NB4 (cell line): ENCODE data around the gene ZNF93.
"Not testable (repeated sequence)": the region's sequence is repeated elsewhere in the genome, so short reads cannot be mapped to it uniquely, and the experiment has no call there.

ENCODE experiments used
- DNase-seq: peaks from one replicate; pipeline ENCODE4 v3.0.0; 2010; ENCODE audit warnings: low read depth
- H3K4me3 ChIP-seq: one replicate; pipeline ENCODE4 v1.5.1; 2011; ENCODE audit warnings: mild to moderate bottlenecking, low read depth, low read length, moderate library complexity
- MYC ChIP-seq: IDR thresholded peaks from 2 replicates; pipeline ENCODE4 v1.6.1; 2011; ENCODE audit warnings: low read depth, low read length
- POLR2A ChIP-seq: IDR thresholded peaks from 2 replicates; pipeline ENCODE4 v1.6.1; 2011; ENCODE audit warnings: mild to moderate bottlenecking; ENCODE audit not compliant: insufficient read length; ENCODE audit errors: extremely low read depth
- TF ChIP-seq, protein P1 (sequence below): IDR thresholded peaks from 2 replicates; pipeline ENCODE4 v1.6.1; 2011; ENCODE audit warnings: low read depth, low read length
- TF ChIP-seq, protein P2 (sequence below): IDR thresholded peaks from one replicate; pipeline ENCODE4 v1.5.1; 2012; ENCODE audit warnings: low read depth, low read length

The ZNF93 gene

DNA sequence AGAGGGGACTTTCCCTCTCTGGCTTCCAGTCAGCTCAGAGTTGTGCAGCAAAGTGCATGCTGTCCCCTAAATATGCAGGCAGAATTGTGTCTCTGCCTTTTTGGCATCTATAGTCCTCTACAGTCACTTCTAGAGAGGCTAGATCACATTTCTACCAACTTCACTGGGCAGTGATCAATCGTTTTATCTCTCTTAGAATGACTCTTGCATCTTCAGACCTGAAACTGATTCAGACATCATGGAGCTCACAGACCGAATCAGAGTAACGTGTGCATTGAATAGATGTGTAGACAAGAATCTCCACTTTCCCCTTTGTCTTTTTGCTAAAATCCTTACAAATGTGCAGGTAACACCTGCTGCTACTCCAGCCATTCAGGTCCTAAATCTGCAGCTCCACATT lies 28.8 kb upstream of the ZNF93 start:
- TF ChIP-seq, protein P1, sequence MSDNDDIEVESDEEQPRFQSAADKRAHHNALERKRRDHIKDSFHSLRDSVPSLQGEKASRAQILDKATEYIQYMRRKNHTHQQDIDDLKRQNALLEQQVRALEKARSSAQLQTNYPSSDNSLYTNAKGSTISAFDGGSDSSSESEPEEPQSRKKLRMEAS = no peak
- TF ChIP-seq POLR2A (no peak), MYC (no peak)
- TF ChIP-seq, protein P2, sequence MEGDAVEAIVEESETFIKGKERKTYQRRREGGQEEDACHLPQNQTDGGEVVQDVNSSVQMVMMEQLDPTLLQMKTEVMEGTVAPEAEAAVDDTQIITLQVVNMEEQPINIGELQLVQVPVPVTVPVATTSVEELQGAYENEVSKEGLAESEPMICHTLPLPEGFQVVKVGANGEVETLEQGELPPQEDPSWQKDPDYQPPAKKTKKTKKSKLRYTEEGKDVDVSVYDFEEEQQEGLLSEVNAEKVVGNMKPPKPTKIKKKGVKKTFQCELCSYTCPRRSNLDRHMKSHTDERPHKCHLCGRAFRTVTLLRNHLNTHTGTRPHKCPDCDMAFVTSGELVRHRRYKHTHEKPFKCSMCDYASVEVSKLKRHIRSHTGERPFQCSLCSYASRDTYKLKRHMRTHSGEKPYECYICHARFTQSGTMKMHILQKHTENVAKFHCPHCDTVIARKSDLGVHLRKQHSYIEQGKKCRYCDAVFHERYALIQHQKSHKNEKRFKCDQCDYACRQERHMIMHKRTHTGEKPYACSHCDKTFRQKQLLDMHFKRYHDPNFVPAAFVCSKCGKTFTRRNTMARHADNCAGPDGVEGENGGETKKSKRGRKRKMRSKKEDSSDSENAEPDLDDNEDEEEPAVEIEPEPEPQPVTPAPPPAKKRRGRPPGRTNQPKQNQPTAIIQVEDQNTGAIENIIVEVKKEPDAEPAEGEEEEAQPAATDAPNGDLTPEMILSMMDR = no peak
- no peak overlapping the region for H3K4me3 ChIP-seq
- no peak for DNase-seq

DNA sequence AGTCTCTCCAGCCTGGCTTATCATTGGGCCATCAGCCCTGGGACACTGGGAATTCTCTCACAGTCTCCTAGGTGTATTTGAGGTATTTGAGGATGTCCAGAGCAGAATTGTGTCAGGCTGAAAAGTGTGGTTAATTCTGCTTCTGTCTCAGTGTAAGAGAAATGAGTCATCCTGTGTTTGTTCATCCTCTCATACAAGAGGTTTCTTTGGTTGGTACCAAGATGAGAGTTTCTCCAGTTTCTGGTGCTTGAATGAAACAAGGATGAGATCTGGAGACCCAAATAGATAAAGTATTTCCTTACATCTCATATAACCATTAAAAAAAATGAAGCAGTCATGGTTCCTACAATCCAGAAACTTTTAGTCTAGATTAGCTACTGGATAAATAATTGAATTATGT lies 27.4 kb upstream of the ZNF93 start:
- TF ChIP-seq, protein P2 = no peak
- TF ChIP-seq, protein P1 = no peak
- TF ChIP-seq MYC (no peak), POLR2A (no peak)
- peak; percentile 11 for DNase-seq
- no peak overlapping the region for H3K4me3 ChIP-seq

DNA sequence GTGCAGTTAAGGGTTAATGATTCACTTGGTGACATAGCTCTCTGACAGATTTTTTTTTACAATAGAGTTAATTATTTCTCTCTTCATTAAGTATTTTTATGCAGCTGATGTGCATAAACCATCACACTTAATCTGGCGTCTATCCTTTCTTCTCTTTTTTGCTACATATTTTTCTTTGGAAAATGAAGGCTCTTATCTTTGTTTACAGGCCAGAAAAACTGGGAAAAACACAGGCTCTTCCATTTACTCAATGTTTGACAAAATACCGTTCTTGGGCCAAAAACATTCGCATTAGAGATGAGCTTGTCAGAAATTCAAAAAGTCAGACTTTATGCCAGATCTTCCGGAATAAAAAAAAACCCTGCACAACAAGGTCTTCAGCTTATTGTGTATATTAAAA lies 23.0 kb upstream of the ZNF93 start:
- TF ChIP-seq, protein P2 = no peak
- no peak for TF ChIP-seq MYC
- no peak for TF ChIP-seq POLR2A
- TF ChIP-seq, protein P1 = no peak

DNA sequence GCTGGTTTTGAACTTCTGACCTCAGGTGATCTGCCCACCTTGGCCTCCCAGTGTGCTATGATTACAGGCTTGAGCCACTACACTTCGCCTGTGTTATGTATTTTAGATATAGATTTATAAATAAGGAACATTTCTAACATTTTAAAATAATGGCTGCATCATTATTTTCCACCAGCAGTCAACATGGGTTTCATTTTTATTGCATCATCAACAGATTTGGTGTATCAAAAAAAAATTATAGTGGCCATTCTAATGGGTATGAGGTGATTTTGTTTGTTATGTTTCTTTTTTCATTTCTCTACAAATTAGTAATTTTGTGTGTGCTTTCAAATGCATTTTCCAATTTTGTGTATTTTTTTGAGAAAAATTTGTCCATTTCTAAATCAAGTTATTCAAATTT lies 16.2 kb upstream of the ZNF93 start:
- DNase-seq = no peak
- TF ChIP-seq, protein P1 = no peak
- TF ChIP-seq, protein P2 = no peak
- TF ChIP-seq MYC (no peak), POLR2A (no peak)

More for the DNA sequence above, 23.0 kb upstream of the ZNF93 start:
- no peak overlapping the region for H3K4me3 ChIP-seq
- DNase-seq = no peak

DNA sequence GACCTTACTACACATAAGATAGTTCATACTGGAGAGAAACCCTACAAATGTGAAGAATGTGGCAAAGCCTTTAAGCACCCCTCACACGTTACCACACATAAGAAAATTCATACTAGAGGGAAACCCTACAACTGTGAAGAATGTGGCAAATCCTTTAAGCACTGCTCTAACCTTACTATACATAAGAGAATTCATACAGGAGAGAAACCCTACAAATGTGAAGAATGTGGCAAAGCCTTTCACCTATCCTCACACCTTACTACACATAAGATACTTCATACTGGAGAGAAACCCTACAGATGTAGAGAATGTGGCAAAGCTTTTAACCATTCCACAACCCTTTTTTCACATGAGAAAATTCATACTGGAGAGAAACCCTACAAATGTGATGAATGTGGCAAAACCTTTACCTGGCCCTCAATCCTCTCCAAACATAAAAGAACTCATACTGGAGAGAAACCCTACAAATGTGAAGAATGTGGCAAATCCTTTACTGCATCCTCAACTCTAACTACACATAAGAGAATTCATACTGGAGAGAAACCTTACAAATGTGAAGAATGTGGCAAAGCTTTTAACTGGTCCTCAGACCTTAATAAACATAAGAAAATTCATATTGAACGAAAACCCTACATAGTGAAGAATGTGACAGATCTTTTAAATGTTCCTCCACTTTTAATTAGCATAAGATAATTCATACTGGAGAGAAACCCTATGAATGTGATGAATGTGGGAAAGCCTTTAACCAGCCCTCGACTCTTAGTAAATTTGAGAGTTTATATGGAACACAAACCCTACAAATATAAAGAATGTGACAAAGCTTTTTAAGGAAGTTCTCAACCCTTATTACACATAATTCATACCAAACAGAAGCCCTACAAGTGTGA lies 8.4 kb upstream of the ZNF93 start:
- not testable (repeated sequence) for H3K4me3 ChIP-seq, DNase-seq

More for the DNA sequence above, 16.2 kb upstream of the ZNF93 start:
- no peak overlapping the region for H3K4me3 ChIP-seq

DNA sequence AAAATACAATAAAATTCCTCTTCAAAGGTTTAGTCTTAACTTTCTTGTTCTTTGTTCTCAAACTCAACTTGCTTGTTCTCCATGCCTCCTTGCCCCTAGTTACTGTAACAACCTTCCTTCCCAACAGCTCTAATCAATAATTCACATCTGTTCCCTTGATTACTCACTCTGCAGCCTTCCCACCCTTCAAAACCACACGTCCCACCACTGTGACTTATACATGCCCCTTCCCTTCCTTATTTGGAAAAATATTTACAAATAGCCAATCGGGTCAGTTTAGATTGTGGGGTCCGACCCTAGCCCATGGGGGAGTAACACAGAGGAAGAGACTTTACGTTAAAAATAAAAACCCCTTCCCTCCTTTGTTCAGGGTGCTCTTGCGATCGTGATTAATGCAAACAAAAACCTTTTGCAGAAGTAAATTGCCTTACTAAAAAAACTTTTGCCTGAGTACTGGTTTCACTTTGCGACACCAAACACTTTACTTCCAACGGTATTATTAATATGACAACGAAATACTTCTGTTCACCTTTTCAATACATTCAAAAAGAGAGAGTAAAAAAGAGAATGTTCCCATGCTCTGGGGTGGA lies 512 bp upstream of the ZNF93 start:
- DNase-seq = peak; percentile 87
- peak overlapping the region; percentile 91 for H3K4me3 ChIP-seq
- TF ChIP-seq, protein P2 = no peak
- TF ChIP-seq POLR2A (no peak), MYC (0 out of 2 replicates have a peak, but pooled peaks have one; percentile 20)
- TF ChIP-seq, protein P1 = peak; percentile 36

DNA sequence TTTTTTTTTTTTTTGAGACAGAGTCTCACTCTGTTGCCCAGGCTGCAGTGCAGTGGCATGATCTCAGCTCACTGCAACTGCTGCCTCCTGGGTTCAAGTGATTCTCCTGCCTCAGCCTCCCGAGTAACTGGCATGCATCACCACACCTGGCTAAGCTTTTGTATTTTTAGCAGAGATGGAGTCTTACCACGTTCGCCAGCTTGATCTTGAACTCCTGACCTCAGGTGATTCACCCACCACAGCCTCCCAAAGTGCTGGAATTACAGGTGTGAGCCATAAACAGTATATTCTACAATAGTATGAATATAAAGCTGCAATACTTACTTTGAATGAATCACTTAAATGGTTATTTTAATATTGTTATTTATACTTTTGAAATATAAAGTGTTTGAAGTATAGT lies 6.8 kb downstream of the ZNF93 start:
- not testable (repeated sequence) for DNase-seq

More for the DNA sequence above, 6.8 kb downstream of the ZNF93 start:
- not testable (repeated sequence) for H3K4me3 ChIP-seq
